KOPT-K1 (cell line): ENCODE data around the gene KRT27.
"Not testable (repeated sequence)": the region's sequence is repeated elsewhere in the genome, so short reads cannot be mapped to it uniquely, and the experiment has no call there.

Source experiments
- H3K27ac ChIP-seq: fragments of 200-600 bp; sonication (generic); 2 replicates; pipeline ENCODE4 v1.5.1; 2016; ENCODE audit warnings: antibody characterized with exemption, mild to moderate bottlenecking, low read depth, low read length; ENCODE audit not compliant: poor library complexity, severe bottlenecking
- H3K36me3 ChIP-seq: fragments of 200-600 bp; sonication (generic); 2 replicates; pipeline ENCODE4 v1.5.1; 2017; ENCODE audit warnings: antibody characterized with exemption, mild to moderate bottlenecking, low read length, moderate library complexity; ENCODE audit not compliant: insufficient read depth
- H3K9me3 ChIP-seq: fragments of 200-600 bp; sonication (generic); 2 replicates; pipeline ENCODE4 v1.5.1; 2017; ENCODE audit warnings: antibody characterized with exemption, low read length, mild to moderate bottlenecking; ENCODE audit not compliant: insufficient read depth, poor library complexity, severe bottlenecking

Gene KRT27

GRCh38 chr17:40751065-40751464 is 31.3 kb downstream of the KRT27 start:
- Histone ChIP-seq H3K36me3 (no peaks in the 10 kb centered on the region), H3K27ac (no peak overlapping the region)

DNA sequence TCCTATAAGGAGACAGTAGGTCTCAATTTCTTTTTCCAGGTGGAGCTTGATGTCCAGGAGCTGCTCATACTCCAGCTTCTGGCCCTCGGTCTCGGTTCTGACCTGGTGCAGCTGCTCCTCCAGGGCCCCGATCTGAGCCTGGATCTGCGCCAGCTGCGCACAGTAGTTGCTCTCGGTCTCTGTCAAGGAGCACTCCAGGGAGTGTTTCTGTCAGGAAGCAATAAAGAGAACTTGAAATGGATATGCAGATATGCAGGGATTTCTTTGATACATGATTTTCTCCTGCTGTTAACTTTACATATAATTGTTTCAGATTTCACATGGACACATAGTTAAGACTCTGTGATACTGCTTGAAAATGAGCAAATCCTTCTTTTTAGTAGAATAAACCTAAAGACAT is 32.0 kb downstream of the KRT27 start:
- no peaks in the 10 kb centered on the region for H3K36me3 ChIP-seq
- no peak overlapping the region for H3K27ac ChIP-seq
- H3K9me3 ChIP-seq: peaks cover 4% of the 10 kb centered on the region

More at GRCh38 chr17:40751065-40751464, 31.3 kb downstream of the KRT27 start:
- peaks cover 4% of the 10 kb centered on the region for H3K9me3 ChIP-seq

DNA sequence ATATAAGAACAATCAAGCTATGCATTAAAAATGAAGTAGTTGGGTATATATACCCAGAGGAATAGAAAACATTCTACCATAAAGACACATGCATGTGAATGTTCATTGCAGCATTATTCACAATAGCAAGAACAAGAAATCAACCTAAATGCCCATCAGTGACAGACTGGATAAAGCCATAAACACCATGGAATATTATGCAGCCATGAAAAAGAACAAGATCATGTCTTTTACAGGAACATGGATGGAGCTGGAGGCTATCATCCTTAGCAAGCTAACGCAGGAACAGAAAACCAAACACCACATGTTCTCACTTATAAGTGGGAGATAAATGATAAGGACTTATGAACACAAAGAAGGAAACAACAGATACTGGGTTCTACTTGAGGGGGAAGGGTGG is 33.7 kb downstream of the KRT27 start:
- not testable (repeated sequence) for H3K36me3 ChIP-seq, H3K27ac ChIP-seq, H3K9me3 ChIP-seq

DNA sequence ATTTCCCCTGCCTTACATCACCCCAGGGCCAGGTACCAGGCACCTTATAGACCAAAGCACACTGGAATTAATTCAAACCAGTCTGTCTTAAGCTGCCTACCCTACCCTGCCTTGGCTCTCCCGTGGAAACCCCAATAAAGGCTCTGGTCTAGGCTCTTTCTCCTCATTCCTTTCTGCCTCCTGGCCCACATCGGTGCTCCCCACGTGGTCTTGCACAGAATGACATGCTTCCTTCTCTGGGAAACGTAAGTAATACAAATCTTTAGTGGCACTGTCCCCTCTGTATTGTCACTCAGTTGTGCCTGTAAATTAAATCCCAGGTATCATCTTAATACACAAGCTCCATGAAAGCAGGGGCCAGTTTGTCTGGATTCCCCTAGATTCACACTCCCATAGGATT is 43.8 kb downstream of the KRT27 start:
- Histone ChIP-seq H3K9me3 (peaks cover 32% of the 10 kb centered on the region), H3K27ac (no peak overlapping the region), H3K36me3 (no peaks in the 10 kb centered on the region)

DNA sequence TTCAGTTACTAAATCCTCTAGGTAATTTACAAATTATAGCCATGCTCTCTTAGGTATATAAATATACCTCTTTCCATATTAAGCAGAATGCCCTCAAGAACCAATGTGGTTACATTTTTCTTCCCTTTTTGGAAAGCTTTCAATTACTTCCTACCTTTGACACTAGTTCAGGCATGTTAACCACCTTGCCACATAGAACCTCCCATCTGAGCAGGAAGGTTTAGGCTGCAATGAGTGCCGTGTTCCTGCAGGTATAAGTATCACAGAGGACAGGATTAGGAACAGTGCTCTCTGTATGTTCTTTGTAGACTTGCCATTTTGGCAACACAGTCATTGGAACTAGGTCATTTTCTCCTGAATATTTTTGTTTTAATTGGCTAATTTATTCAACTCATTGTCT is 47.3 kb downstream of the KRT27 start:
- H3K9me3 ChIP-seq: peaks cover 11% of the 10 kb centered on the region
- no peaks in the 10 kb centered on the region for H3K36me3 ChIP-seq
- H3K27ac ChIP-seq: no peak overlapping the region

- H3K27ac ChIP-seq: no peak overlapping the region
- no peaks in the 10 kb centered on the region for H3K36me3 ChIP-seq
- H3K9me3 ChIP-seq: peaks cover 11% of the 10 kb centered on the region
These were observed 48.3 kb downstream of the KRT27 start for GRCh38 chr17:40734018-40734417.

DNA sequence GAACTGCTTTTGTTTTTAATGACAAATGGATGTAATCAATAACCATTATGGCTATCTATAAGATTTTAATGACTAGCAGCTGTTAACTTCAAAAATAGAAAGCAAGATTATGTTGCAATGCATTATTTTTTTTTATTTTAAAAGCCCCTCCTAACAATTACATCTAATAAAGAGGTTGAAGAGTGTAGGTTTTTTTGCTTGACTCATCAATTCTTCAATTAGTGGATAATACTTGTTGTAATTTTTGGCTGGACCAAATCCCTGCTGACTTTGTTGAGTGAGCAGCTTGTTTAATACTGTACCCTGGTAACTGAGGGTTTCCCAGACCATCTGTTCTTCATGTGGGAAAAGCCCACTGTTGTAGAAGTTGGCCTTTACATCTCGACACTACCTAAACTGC is 51.4 kb downstream of the KRT27 start:
- Histone ChIP-seq H3K36me3 (no peaks in the 10 kb centered on the region), H3K9me3 (peaks cover 11% of the 10 kb centered on the region), H3K27ac (no peak overlapping the region)

DNA sequence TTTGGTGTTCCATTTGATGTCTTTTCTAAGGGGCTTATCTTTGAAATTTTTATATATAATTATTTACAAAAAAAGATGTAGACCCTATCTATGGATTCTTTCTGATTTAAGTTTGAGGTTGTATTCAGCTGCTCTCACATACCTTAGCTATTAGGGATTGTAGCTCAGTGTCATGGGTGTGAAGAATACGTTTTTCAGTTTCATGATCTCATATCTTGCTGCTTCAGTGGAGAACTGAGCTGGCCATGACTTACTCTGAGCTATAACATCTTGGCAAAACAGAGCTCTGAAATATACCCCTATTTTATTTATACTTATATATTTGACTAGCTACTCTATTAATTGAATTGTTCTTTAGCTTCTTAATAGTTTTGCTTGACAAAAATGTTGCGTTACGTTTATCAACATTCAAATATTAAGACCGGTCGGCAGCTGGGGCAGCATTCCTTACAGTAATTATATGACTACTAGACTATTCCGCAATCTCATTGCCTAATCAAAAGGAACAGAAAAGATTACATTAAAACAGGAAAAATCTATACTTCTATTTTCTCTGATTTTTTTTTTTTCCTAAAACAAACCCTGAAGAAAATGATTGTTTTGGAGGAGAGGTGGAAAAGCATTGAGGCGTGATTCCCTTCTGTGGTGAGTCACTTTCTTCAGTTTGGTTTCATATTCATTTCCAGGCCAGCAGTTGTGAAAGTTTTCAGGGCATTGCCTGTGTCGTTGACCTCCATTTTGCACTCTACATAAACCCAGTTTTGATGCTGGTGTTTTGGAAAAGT is 54.7 kb downstream of the KRT27 start:
- no peaks in the 10 kb centered on the region for H3K36me3 ChIP-seq
- no peak overlapping the region for H3K27ac ChIP-seq
- H3K9me3 ChIP-seq: no peaks in the 10 kb centered on the region

- H3K9me3 ChIP-seq: no peaks in the 10 kb centered on the region
- no peak overlapping the region for H3K27ac ChIP-seq
- no peaks in the 10 kb centered on the region for H3K36me3 ChIP-seq
These were observed 55.4 kb downstream of the KRT27 start for GRCh38 chr17:40726919-40727318.
